Effector memory CD4-positive, alpha-beta T cell (primary cell): ENCODE data around the gene MED31.

Source experiments
- DNase-seq, 3 donors: peaks; one replicate each; pipeline ENCODE4 v3.0.0-alpha.2; 2020
- H3K27ac ChIP-seq: 2 replicates; pipeline ENCODE4 v1.7.0; 2013; ENCODE audit warnings: mild to moderate bottlenecking, low read length, moderate library complexity; ENCODE audit not compliant: insufficient read depth, poor library complexity, severe bottlenecking
- H3K27me3 ChIP-seq: replicated peaks from 2 replicates; pipeline ENCODE4 v1.7.0; 2013; ENCODE audit warnings: mild to moderate bottlenecking, low read length; ENCODE audit not compliant: insufficient read depth, control insufficient read depth, poor library complexity, severe bottlenecking
- H3K36me3 ChIP-seq: 2 replicates; pipeline ENCODE4 v1.7.0; 2013; ENCODE audit warnings: mild to moderate bottlenecking, low read length, moderate library complexity; ENCODE audit not compliant: control insufficient read depth, insufficient read depth
- H3K4me1 ChIP-seq: 2 replicates; pipeline ENCODE4 v1.7.0; 2013; ENCODE audit warnings: low read length, mild to moderate bottlenecking; ENCODE audit not compliant: control insufficient read depth, insufficient read depth, poor library complexity, severe bottlenecking
- H3K4me3 ChIP-seq: 2 replicates; pipeline ENCODE4 v1.7.0; 2013; ENCODE audit warnings: low read length, low read depth, mild to moderate bottlenecking; ENCODE audit not compliant: insufficient read depth, poor library complexity, severe bottlenecking
- H3K9me3 ChIP-seq: 2 replicates; pipeline ENCODE4 v1.7.0; 2013; ENCODE audit warnings: mild to moderate bottlenecking, low read length, moderate library complexity; ENCODE audit not compliant: control insufficient read depth

Gene MED31

DNA sequence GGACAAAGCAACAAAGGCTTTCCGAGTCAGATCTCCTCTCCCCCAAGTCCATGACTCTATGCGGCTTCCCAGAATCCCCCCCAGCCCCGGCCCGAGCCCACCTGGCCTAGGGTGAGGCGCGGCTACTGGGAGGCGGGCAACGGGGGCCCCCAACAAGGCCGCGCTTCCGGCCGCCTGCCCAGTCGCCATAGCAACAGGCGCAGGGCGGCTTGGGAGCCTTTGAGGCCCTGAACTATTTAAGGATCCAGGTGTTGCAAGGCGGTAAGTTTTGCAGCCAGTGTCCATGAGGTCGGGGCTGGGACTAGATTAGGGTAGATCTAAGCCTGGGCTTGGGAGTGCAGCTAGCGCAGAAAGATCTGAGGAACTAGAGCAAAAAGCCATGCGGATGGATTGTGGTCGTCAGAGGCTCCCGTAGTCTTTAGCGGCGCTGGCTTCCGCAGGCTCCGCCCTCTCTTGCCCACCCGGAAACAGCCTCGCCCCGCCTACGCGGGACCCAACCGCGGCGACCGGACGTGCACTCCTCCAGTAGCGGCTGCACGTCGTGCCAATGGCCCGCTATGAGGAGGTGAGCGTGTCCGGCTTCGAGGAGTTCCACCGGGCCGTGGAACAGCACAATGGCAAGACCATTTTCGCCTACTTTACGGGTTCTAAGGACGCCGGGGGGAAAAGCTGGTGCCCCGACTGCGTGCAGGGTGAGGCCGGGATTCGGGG is 10.7 kb downstream of the MED31 start, which contains the start of the genes KIAA0753 and TXNDC17:
TSS of gene KIAA0753 (minus strand) at position 176 of the 711 bp plus-strand sequence. CDS start 5,608 bp downstream, outside the sequence.
TSS of gene TXNDC17 (plus strand) at position 525 of the 711 bp plus-strand sequence. CDS start at position 548, 23 bp downstream.
- Histone ChIP-seq H3K27ac (peak within 1 kb of the TSS; percentile 82), H3K4me1 (peaks cover 23% of the 10 kb centered on the region), H3K27me3 (no peaks in the 10 kb centered on the region), H3K9me3 (no peaks in the 10 kb centered on the region), H3K4me3 (peak within 1 kb of the TSS; percentile 81), H3K36me3 (peaks cover 14% of the 10 kb centered on the region)
- DNase-seq: peak; percentile 77 to 82 (median 78)

DNA sequence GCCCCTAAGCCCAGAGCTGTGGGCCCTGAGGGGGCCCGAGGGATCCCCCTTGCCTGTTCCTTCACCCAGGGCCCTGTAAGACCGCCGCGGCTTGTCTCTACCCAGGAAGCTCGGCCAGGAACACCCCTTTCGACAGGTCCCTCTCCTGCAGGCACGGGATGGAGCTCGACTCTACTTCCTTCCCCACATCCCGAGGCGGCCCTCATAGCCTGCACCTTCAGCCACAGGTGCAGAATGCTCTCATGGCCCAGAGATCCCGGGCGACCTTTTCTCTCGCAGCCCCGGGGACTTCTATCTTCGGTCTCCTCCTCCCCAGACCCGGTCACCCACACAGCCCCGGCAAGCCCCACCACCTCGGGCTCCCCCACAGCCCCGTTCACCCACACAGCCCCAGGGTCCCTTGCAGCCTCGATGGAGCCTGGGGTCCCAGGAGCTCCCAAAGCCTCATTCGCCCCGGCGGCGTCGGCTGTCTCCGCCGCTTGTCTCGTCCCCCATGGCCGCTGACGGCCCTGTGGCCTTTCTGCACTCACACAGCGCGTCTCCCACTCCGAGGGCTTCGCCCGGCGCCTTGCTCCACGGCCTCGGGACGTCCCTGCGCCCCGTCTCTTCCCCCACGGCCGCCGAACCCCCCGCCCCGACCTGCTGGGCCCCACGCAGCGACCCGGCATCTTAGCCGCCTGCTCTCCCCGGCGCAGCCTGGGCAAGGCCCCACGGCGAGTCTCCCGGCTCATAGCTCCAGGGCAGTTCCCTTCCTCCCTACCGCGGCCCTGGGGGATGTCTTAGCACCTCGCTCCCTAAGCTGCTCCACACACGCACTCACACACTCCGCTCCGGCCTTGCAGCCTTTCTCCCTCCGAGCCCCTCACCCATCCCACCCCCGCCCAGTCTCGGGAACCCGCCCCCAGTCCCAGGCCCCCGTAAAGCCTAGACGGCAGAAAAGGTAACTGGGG is 11.5 kb downstream of the MED31 start:
- DNase-seq: no peak
- Histone ChIP-seq H3K4me1 (peaks cover 23% of the 10 kb centered on the region), H3K27me3 (no peaks in the 10 kb centered on the region), H3K4me3 (peak overlapping the region; percentile 81), H3K27ac (peak overlapping the region; percentile 82), H3K36me3 (peaks cover 14% of the 10 kb centered on the region), H3K9me3 (no peaks in the 10 kb centered on the region)

DNA sequence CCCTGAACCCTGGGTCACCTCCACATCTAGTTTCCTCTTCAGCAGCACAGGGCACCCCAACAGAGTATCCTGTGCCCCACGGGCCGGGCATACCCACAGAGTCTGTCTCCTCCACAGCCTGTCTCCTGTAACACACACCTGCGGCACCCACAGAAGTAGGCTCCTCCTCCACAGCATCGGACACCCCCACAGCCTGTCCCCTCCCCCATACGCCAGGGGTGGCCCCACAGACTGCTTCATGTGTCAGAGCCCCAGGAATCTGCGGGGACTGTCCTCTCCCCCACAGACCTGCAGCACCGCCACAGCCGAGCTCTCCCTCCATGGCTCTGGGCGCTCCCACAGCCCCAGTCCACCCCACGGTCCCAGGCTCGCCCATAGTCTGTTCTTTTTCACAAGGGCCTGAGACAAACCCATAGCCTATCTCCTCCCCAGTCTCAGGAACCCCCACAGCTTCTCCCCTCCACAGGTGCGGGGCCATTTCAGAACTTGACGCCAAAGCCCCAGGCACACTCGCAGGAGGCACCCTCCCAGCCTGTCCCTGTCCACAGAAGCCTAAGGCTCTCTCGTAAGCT is 12.3 kb downstream of the MED31 start:
- Histone ChIP-seq H3K27ac (no peak overlapping the region), H3K4me3 (peak overlapping the region; percentile 81)

DNA sequence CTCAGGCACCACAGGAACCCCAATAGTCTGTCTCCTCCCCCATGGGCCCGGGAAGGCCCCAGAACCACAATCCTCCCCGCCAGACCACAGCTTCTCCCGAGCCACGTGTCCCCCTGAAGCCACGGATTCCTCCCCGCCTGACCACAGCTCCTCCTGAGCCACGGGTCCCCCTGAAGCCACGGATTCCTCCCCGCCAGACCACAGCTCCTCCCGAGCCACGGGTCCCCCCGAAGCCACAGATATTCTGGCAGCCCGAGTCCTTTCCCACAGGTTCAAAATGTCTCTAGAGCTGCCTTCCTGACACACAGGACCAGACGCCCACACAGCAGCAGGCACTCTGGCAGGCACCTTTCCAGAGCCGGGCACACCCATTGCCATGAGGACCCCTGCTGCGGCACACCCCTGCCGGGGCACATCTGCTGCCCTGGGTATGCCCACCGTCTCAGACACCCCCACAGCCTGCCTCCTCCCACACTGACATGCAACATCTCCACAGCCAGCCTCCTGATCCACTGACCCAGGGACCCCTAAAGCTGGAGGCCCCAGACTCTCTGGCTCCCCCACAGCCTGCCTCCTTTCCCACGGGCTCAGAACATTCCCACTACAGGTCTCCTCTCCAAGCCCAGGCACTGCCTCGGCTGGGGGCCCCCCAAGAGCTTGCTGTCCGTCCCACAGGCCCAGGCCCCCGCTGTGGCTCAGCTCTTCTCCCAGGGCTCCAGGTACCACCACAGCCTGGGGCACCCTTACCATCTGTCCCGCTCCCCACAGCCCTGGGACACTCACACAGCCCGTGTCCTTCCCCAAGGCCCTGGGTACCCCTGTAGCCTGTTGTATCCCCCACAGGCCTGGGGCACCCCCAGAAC is 13.1 kb downstream of the MED31 start:
- H3K27me3 ChIP-seq: no peaks in the 10 kb centered on the region
- H3K9me3 ChIP-seq: no peaks in the 10 kb centered on the region
- no peak overlapping the region for H3K27ac ChIP-seq
- H3K4me3 ChIP-seq: no peak overlapping the region
- peaks cover 4% of the 10 kb centered on the region for H3K36me3 ChIP-seq
- peaks cover 23% of the 10 kb centered on the region for H3K4me1 ChIP-seq
- DNase-seq: no peak

More for the DNA sequence above, 12.3 kb downstream of the MED31 start:
- Histone ChIP-seq H3K36me3 (peaks cover 8% of the 10 kb centered on the region), H3K9me3 (no peaks in the 10 kb centered on the region), H3K27me3 (no peaks in the 10 kb centered on the region), H3K4me1 (peaks cover 23% of the 10 kb centered on the region)
- DNase-seq: no peak

DNA sequence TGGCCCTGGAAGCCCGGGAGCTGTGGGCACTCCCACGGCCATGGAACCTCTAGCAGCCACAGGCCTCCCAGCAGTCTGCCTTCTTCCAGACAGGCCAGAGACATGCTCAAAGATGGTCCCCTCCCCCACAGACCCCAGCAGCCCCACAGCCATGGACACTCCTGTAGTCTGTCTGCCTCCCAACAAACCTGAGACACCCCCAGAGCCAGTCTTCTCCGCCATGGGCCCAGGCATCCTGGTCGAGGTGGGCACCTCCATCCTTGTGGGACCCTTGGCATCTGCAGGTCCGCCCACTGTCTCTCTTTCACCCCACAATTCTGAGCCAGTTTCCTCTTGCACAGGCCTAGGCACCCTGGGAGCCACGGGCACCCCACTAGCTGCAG is 14.0 kb downstream of the MED31 start:
- peaks cover 23% of the 10 kb centered on the region for H3K4me1 ChIP-seq
- no peaks in the 10 kb centered on the region for H3K27me3 ChIP-seq
- DNase-seq: no peak
- peaks cover 12% of the 10 kb centered on the region for H3K36me3 ChIP-seq
- H3K27ac ChIP-seq: no peak overlapping the region
- H3K4me3 ChIP-seq: no peak overlapping the region
- H3K9me3 ChIP-seq: no peaks in the 10 kb centered on the region

DNA sequence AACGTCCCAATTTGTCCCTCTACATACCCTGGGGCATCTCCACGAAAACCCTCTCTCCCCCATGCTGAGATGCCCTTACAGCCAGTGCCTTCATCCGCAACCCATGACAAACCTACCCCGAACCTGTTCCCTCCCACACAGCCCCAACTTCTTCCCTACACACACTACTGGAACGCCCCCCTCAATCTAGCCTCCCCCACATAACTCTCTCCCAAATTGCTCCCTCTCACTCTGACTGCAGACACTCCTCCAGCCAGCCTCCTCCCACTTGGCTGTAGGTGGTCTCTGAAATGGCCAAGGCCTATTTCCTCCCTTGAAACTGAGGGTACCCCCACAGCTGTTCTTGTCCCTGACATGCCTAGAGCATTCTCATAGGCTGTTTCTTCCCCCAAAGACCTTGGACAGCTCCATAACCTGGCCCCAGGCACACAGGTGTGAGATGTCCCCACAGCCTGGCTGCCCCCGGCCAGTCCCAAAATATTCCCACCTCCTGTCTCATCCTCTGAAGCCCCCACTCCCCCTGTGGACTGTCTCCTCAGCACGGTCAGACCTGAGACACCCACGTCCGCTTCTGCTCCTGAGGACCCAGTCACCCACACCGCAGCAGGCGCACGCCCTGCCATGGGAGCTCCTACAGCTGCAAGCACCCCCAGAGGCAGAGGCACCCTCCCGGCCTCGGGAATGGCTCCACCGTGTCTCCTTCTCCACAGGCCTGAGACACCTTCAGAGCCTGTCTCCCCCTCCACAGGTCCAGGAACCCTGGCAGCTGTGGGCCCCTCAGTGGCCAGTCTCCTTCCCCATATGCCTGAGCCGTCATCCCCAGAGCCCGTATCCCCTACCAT is 14.6 kb downstream of the MED31 start:
- DNase-seq: no peak
- Histone ChIP-seq H3K4me1 (peaks cover 20% of the 10 kb centered on the region), H3K36me3 (peaks cover 13% of the 10 kb centered on the region), H3K27me3 (no peaks in the 10 kb centered on the region), H3K4me3 (no peak overlapping the region), H3K9me3 (no peaks in the 10 kb centered on the region), H3K27ac (no peak overlapping the region)

DNA sequence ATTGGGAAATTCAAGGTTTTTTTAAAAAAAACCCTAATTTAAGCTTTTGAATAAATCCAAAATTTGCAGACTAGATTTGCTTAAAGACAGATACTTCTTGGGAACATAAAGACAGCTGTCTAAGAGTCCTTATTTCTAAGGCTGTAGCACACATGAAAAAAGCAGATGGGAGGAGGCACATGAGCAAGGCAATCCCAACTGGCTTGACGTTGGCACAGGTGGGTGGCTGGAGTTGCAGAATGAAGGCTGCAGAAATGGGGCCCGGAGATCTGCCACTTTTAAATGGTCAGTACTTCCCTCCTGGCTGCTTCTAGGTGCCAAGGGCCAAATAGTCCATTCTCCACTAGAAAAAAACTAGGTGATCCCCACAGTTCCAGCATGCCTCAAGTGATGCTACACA is 15.3 kb downstream of the MED31 start:
- peaks cover 17% of the 10 kb centered on the region for H3K36me3 ChIP-seq
- H3K9me3 ChIP-seq: no peaks in the 10 kb centered on the region
- no peaks in the 10 kb centered on the region for H3K27me3 ChIP-seq
- H3K4me1 ChIP-seq: peaks cover 20% of the 10 kb centered on the region
- H3K4me3 ChIP-seq: no peak overlapping the region
- no peak overlapping the region for H3K27ac ChIP-seq
- DNase-seq: no peak

DNA sequence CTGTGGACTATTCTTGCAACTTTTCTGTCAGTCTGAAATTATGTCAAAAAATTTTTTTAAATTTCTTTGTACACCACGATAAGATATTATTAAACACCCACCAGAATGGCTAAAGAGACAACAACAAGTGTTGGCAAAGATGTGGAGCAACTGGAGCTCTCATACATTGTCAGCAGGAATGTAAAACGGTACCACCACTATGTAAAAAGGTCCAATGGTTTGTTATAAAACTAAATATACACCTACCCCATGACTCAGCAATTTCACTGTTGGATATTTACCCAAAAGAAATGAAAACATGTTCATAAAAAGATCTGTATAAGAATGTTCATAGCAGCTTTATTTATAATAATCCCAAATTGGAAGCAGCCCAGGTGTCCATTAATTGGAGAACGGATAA is 18.1 kb downstream of the MED31 start:
- no peaks in the 10 kb centered on the region for H3K27me3 ChIP-seq
- H3K4me3 ChIP-seq: no peak overlapping the region
- peaks cover 21% of the 10 kb centered on the region for H3K36me3 ChIP-seq
- H3K27ac ChIP-seq: no peak overlapping the region
- H3K4me1 ChIP-seq: peaks cover under 1% of the 10 kb centered on the region
- H3K9me3 ChIP-seq: no peaks in the 10 kb centered on the region
- DNase-seq: no peak
